22Rv1 (cell line): Measurements from ENCODE around the gene MACF1.
"Not testable (repeated sequence)": the region's sequence is repeated elsewhere in the genome, so short reads cannot be mapped to it uniquely, and the experiment has no call there.

Source experiments
- ZFX ChIP-seq: fragments of 450-650 bp; IDR thresholded peaks from 2 replicates; pipeline ENCODE4 v1.6.1; 2017; ENCODE audit warnings: antibody characterized with exemption, borderline replicate concordance
- TF ChIP-seq, protein P1 (sequence below): fragments of 450-650 bp; IDR thresholded peaks from 2 replicates; pipeline ENCODE4 v1.5.1; 2017; ENCODE audit warnings: mild to moderate bottlenecking

DNA sequence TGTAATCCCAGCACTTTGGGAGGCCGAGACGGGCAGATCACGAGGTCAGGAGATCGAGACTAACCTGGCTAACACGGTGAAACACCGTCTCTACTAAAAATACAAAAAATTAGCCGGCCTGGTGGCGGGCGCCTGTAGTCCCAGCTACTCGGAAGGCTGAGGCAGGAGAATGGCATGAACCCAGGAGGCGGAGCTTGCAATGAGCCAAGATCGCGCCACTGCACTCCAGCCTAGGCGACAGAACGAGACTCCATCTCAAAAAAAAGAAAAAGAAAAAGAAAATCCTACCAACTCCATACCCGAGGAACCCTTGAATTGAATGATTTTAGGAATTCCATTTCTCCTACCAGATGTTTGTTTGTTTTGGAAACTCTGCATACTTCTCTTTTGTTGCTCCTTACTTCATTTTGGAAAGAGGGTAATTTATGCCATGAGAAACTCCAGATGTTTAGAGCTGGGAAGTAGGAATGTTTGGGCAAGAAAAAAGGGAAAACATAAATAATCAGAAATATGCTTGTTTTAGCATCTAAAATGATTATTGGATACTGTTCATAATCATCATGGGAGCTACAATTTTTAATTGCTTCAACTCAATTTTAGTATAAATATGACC lies 262.7 kb downstream of the MACF1 start:
- TF ChIP-seq, protein P1, sequence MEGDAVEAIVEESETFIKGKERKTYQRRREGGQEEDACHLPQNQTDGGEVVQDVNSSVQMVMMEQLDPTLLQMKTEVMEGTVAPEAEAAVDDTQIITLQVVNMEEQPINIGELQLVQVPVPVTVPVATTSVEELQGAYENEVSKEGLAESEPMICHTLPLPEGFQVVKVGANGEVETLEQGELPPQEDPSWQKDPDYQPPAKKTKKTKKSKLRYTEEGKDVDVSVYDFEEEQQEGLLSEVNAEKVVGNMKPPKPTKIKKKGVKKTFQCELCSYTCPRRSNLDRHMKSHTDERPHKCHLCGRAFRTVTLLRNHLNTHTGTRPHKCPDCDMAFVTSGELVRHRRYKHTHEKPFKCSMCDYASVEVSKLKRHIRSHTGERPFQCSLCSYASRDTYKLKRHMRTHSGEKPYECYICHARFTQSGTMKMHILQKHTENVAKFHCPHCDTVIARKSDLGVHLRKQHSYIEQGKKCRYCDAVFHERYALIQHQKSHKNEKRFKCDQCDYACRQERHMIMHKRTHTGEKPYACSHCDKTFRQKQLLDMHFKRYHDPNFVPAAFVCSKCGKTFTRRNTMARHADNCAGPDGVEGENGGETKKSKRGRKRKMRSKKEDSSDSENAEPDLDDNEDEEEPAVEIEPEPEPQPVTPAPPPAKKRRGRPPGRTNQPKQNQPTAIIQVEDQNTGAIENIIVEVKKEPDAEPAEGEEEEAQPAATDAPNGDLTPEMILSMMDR = not testable (repeated sequence)
- TF ChIP-seq ZFX = not testable (repeated sequence)
